WI38 (cell line): ENCODE measurements around the gene NSDHL.

ENCODE experiments used
- H3K4me3 ChIP-seq: 2 replicates; pipeline ENCODE4 v1.5.1; 2011; ENCODE audit warnings: low read depth, mild to moderate bottlenecking, control low read depth, low read length
- CTCF ChIP-seq: IDR thresholded peaks from 2 replicates; pipeline ENCODE4 v1.5.1; 2012; ENCODE audit warnings: low read depth, mild to moderate bottlenecking, control low read depth, low read length

Gene NSDHL

GRCh38 chrX:152866386-152866785, 35.5 kb downstream of the NSDHL start:
- H3K4me3 ChIP-seq: no peak overlapping the region
- no peak for TF ChIP-seq CTCF

GRCh38 chrX:152869972-152870371, 39.1 kb downstream of the NSDHL start:
- no peak for TF ChIP-seq CTCF
- H3K4me3 ChIP-seq: no peak overlapping the region

GRCh38 chrX:152871260-152871659, 40.4 kb downstream of the NSDHL start:
- H3K4me3 ChIP-seq: no peak overlapping the region

DNA sequence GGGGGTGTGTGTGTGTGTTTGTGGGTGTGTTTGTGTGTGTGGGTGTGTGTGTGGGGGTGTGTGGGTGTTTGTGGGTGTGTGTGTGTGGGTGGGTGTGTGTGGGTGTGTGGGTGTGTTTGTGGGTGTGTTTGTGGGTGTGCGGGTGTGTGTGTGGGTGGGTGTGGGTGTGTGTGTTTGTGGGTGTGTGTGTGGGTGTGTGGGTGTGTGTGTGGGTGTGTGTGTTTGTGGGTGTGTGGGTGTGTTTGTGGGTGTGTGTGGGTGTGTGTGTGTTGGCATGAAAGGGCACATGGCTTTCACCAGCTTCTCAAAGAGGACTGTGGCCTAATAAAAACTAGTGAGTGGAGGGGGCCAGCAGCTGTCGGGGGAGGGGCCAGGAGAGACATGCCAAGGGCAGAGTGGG, 41.7 kb downstream of the NSDHL start:
- no peak for TF ChIP-seq CTCF
- no peak overlapping the region for H3K4me3 ChIP-seq

More at GRCh38 chrX:152871260-152871659, 40.4 kb downstream of the NSDHL start:
- TF ChIP-seq CTCF: no peak

DNA sequence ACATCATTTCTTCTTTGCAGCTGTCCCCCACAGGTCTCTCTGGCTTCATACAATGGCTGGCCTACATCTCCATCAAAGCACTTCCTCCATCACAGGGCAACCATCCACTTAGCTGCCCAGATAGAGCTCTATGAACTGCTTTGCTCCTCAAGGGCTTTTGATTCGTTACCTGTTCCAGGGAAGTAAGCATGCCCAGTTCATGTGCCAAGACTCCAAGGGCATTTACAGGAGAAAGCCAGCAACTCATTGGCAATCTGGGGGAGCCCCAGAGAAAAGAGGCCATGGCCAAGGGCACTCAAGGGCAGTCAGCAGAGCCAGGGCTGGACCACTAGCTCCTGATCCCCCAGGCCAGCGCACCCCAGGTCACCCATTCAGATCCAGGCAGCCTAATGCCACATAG, 42.5 kb downstream of the NSDHL start:
- TF ChIP-seq CTCF: no peak
- H3K4me3 ChIP-seq: no peak overlapping the region

DNA sequence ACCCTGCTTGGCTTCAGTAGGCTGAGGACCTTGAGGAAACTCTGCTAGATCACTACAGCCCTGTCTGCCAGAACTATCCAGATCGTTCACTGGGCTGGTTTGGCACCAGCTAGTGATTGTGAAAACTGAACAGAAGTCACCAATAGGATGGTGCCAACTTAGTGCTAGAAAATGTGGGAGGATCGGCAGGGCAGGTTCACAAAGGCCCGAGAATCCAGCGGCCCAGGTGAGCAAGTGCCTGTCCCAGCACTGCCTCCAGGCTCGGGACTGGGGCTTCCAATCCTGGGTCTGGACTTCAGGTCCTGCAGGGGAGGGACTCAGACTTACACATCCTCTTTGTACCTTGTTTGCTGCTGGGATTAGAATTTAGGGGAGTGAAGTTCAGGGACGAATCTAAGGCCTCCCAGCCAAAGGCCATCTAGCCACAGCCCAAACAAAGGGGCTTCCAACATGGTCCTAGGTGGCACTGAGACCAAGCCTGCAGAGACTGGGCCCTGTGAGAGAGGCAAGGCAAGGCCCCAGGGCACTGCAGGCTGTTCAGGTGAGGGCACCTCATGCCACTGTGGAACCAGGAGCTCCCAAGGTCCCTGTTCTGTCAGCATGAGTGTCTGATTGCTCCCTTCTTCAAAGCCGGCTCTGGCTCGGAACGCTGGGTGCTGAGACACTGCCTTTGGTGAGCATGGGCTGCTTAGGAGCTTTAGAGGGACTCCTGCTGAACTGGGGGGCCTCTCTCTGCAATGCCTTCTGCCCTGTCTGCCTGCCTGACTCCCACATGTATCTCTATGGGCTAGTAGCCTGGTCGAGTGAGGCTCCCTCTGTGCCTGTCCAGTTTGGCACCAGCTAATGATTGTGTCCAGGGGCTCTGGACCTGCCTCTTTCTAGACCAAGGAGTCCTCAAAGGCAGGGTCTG, 46.3 kb downstream of the NSDHL start:
- TF ChIP-seq CTCF: no peak
- H3K4me3 ChIP-seq: no peak overlapping the region

GRCh38 chrX:152878976-152879755, 48.3 kb downstream of the NSDHL start:
- TF ChIP-seq CTCF: no peak
- H3K4me3 ChIP-seq: no peak overlapping the region
